Neural crest cell (in vitro differentiated cells): ENCODE measurements around the gene FOXP3. TPM values are rescaled to one million over a fixed set of nuclear protein-coding genes. Genes with fewer than 3 reads are reported as not detected.

Experiments used
- DNase-seq: peaks from one replicate; pipeline ENCODE4 v3.0.0; 2021; ENCODE audit warnings: low read depth, mixed read lengths, low spot score
- H3K27ac Mint-ChIP-seq: one replicate; pipeline ENCODE4 v1.8.0; 2021; ENCODE audit warnings: mild to moderate bottlenecking, mixed read lengths; ENCODE audit not compliant: unreplicated experiment
- H3K27me3 Mint-ChIP-seq: 2 replicates; pipeline ENCODE4 v1.8.0; 2021; ENCODE audit warnings: low read depth, mild to moderate bottlenecking, mixed read lengths
- H3K36me3 Mint-ChIP-seq: 2 replicates; pipeline ENCODE4 v1.8.0; 2021; ENCODE audit warnings: low read depth, mild to moderate bottlenecking, mixed read lengths
- H3K4me1 Mint-ChIP-seq: 2 replicates; pipeline ENCODE4 v1.8.0; 2021; ENCODE audit warnings: mixed read lengths
- H3K4me3 Mint-ChIP-seq: one replicate; pipeline ENCODE4 v1.8.0; 2021; ENCODE audit warnings: mild to moderate bottlenecking, mixed read lengths
- H3K9me3 Mint-ChIP-seq: 2 replicates; pipeline ENCODE4 v1.8.0; 2021; ENCODE audit warnings: mixed read lengths
- total RNA-seq: library from RNA; stranded (reverse); gene quantifications from 2 replicates; pipeline ENCODE4 v1.2.1, GENCODE V29; 2021
- TF ChIP-seq, protein P1 (sequence below): fragments of 200-600 bp; sonication (generic); conservative IDR thresholded peaks from 2 replicates; pipeline ENCODE4 v1.5.0; 2021; ENCODE audit warnings: antibody characterized with exemption, mild to moderate bottlenecking

The FOXP3 gene
- total RNA-seq, 1 donor from 2014 or later, result 0.26 TPM

GRCh38 chrX:49251325-49251724, 13.2 kb downstream of the FOXP3 start:
- Mint-ChIP-seq H3K36me3 (peaks cover 6% of the 10 kb centered on the region), H3K4me1 (no peaks in the 10 kb centered on the region), H3K27me3 (no peaks in the 10 kb centered on the region), H3K4me3 (no peak overlapping the region), H3K9me3 (no peaks in the 10 kb centered on the region), H3K27ac (no peak overlapping the region)
- no peak for DNase-seq
- TF ChIP-seq, protein P1, sequence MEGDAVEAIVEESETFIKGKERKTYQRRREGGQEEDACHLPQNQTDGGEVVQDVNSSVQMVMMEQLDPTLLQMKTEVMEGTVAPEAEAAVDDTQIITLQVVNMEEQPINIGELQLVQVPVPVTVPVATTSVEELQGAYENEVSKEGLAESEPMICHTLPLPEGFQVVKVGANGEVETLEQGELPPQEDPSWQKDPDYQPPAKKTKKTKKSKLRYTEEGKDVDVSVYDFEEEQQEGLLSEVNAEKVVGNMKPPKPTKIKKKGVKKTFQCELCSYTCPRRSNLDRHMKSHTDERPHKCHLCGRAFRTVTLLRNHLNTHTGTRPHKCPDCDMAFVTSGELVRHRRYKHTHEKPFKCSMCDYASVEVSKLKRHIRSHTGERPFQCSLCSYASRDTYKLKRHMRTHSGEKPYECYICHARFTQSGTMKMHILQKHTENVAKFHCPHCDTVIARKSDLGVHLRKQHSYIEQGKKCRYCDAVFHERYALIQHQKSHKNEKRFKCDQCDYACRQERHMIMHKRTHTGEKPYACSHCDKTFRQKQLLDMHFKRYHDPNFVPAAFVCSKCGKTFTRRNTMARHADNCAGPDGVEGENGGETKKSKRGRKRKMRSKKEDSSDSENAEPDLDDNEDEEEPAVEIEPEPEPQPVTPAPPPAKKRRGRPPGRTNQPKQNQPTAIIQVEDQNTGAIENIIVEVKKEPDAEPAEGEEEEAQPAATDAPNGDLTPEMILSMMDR, result no peak

GRCh38 chrX:49250578-49250977, 13.9 kb downstream of the FOXP3 start:
- no peaks in the 10 kb centered on the region for H3K4me1 Mint-ChIP-seq
- no peak overlapping the region for H3K27ac Mint-ChIP-seq

GRCh38 chrX:49250066-49250465, 14.4 kb downstream of the FOXP3 start:
- no peaks in the 10 kb centered on the region for H3K9me3 Mint-ChIP-seq
- H3K4me3 Mint-ChIP-seq, result no peak overlapping the region
- H3K36me3 Mint-ChIP-seq, result peaks cover 6% of the 10 kb centered on the region
- no peak for DNase-seq
- H3K27me3 Mint-ChIP-seq, result no peaks in the 10 kb centered on the region
- H3K4me1 Mint-ChIP-seq, result no peaks in the 10 kb centered on the region
- H3K27ac Mint-ChIP-seq, result no peak overlapping the region
- TF ChIP-seq, protein P1, result no peak

More at GRCh38 chrX:49250578-49250977, 13.9 kb downstream of the FOXP3 start:
- DNase-seq, result no peak
- TF ChIP-seq, protein P1, result no peak
- peaks cover 6% of the 10 kb centered on the region for H3K36me3 Mint-ChIP-seq
- H3K27me3 Mint-ChIP-seq, result no peaks in the 10 kb centered on the region
- no peaks in the 10 kb centered on the region for H3K9me3 Mint-ChIP-seq
- no peak overlapping the region for H3K4me3 Mint-ChIP-seq

DNA sequence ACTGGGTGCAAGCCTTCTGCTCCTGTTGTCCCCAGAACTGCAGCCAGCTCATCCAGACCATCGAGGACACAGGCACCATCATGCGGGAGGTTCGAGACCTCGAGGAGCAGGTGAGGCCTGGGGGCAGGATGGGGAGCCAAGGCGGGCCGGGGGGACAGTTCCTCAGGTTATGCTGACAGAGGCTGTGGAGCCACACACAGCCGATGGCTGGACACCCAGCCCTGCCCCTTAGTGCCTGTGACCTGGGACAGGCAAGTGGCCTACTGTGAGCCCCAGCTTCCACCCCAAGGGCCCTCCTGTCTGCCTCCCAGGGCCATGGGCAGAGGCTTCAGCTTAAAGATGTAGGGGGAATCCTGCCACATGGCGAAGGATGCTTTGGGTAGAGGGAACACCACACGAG, 14.9 kb downstream of the FOXP3 start:
- peaks cover 6% of the 10 kb centered on the region for H3K36me3 Mint-ChIP-seq
- H3K9me3 Mint-ChIP-seq, result no peaks in the 10 kb centered on the region
- TF ChIP-seq, protein P1, result no peak
- DNase-seq, result no peak
- no peak overlapping the region for H3K27ac Mint-ChIP-seq
- no peaks in the 10 kb centered on the region for H3K4me1 Mint-ChIP-seq
- H3K4me3 Mint-ChIP-seq, result no peak overlapping the region
- H3K27me3 Mint-ChIP-seq, result no peaks in the 10 kb centered on the region

GRCh38 chrX:49249071-49249470, 15.4 kb downstream of the FOXP3 start:
- Mint-ChIP-seq H3K4me1 (no peaks in the 10 kb centered on the region), H3K36me3 (peaks cover 7% of the 10 kb centered on the region), H3K27ac (no peak overlapping the region), H3K4me3 (no peak overlapping the region), H3K9me3 (no peaks in the 10 kb centered on the region), H3K27me3 (no peaks in the 10 kb centered on the region)
- DNase-seq, result no peak
- TF ChIP-seq, protein P1, result no peak
